NCI-H82 treated with DMSO at 0.1 percent for 48 hours (cell line): ENCODE data around the gene SERTAD1.
A peak's percentile ranks its signal among the peaks of the same experiment; 100 is the strongest.
"Not testable (repeated sequence)": the region's sequence is repeated elsewhere in the genome, so short reads cannot be mapped to it uniquely, and the experiment has no call there.

Experiments used
- DNase-seq: peaks from one replicate; lab custom pipeline; 2025; ENCODE audit not compliant: unreplicated experiment; lab: John Stamatoyannopoulos, UW

SERTAD1 gene

GRCh38 chr19:40423938-40424337 lies 1.9 kb downstream of the SERTAD1 start:
- DNase-seq: no peak

GRCh38 chr19:40422748-40423566 lies 2.8 kb downstream of the SERTAD1 start:
- no peak for DNase-seq

GRCh38 chr19:40421993-40422747 lies 3.6 kb downstream of the SERTAD1 start:
- DNase-seq: no peak

- peak; percentile 88 for DNase-seq
These were observed 4.7 kb downstream of the SERTAD1 start for GRCh38 chr19:40420766-40421765.

- DNase-seq: no peak
These were observed 5.4 kb downstream of the SERTAD1 start for GRCh38 chr19:40420451-40420765.

- DNase-seq: no peak
These were observed 6.0 kb downstream of the SERTAD1 start for GRCh38 chr19:40419780-40420179.

- no peak for DNase-seq
These were observed 6.7 kb downstream of the SERTAD1 start for GRCh38 chr19:40419066-40419612.

- no peak for DNase-seq
These were observed 7.8 kb downstream of the SERTAD1 start for GRCh38 chr19:40418040-40418439.

GRCh38 chr19:40417643-40417981 lies 8.2 kb downstream of the SERTAD1 start:
- DNase-seq: no peak

- no peak for DNase-seq
These were observed 8.7 kb downstream of the SERTAD1 start for GRCh38 chr19:40416918-40417642.

GRCh38 chr19:40415768-40416167 lies 10.0 kb downstream of the SERTAD1 start:
- no peak for DNase-seq

- no peak for DNase-seq
These were observed 11.0 kb downstream of the SERTAD1 start for GRCh38 chr19:40414542-40415535.

GRCh38 chr19:40413291-40413845 lies 12.4 kb downstream of the SERTAD1 start, which contains the start of gene PRX:
Gene PRX (minus strand): TSS chr19:40413378. CDS start chr19:40407932, 5,446 bp downstream.
- peak; percentile 72 for DNase-seq

- DNase-seq: no peak
These were observed 12.9 kb downstream of the SERTAD1 start for GRCh38 chr19:40412866-40413265.

- no peak for DNase-seq
These were observed 13.8 kb downstream of the SERTAD1 start for GRCh38 chr19:40411958-40412499.

GRCh38 chr19:40411125-40411842 lies 14.5 kb downstream of the SERTAD1 start:
- DNase-seq: no peak

- no peak for DNase-seq
These were observed 15.8 kb downstream of the SERTAD1 start for GRCh38 chr19:40410030-40410389.

- not testable (repeated sequence) for DNase-seq
These were observed 17.2 kb downstream of the SERTAD1 start for GRCh38 chr19:40408598-40408925.
